ENCODE results near the gene SLC4A3. TPM values are rescaled to one million over a fixed set of nuclear protein-coding genes. Genes with fewer than 3 reads are reported as not detected.
A peak's percentile ranks its signal among the peaks of the same experiment; 100 is the strongest.

Gene SLC4A3
- total RNA-seq, 2 donors from 2014 or later: 0.47 to 0.72 TPM

GRCh38 chr2:219598308-219599078 is 28.9 kb upstream of the SLC4A3 start:
- peak overlapping the region in 1 of 2 donors; percentile 73 for H3K9ac ChIP-seq (ENCODE audit: low read depth in 2 of 2, low read length in 2 of 2)
- peaks cover 2% of the 10 kb centered on the region for H3K4me1 ChIP-seq
- H3K27me3 ChIP-seq: no peaks in the 10 kb centered on the region
- H3K4me3 ChIP-seq: peak overlapping the region; percentile 51
- peak overlapping the region; percentile 87 for H3K27ac ChIP-seq
- no peak for TF ChIP-seq CTCF (IDR thresholded peaks at IDR 0.05)
- no peaks in the 10 kb centered on the region for H3K9me3 ChIP-seq
- no peak for DNase-seq
- H3K36me3 ChIP-seq: no peaks in the 10 kb centered on the region
- intact Hi-C loops (cut with DNase I): no loop called here

GRCh38 chr2:219603771-219604170 is 23.7 kb upstream of the SLC4A3 start:
- H3K36me3 ChIP-seq: peaks cover 6% of the 10 kb centered on the region
- no peak for TF ChIP-seq CTCF (IDR thresholded peaks at IDR 0.05)
- no peak overlapping the region for H3K27ac ChIP-seq
- DNase-seq: no peak
- no peaks in the 10 kb centered on the region for H3K4me1 ChIP-seq
- H3K9me3 ChIP-seq: no peaks in the 10 kb centered on the region
- intact Hi-C loops (cut with DNase I): no loop called here
- no peak overlapping the region for H3K4me3 ChIP-seq
- H3K27me3 ChIP-seq: no peaks in the 10 kb centered on the region
- no peak overlapping the region for H3K9ac ChIP-seq (ENCODE audit: low read depth in 2 of 2, low read length in 2 of 2)

- Histone ChIP-seq H3K9me3 (no peaks in the 10 kb centered on the region), H3K36me3 (peaks cover 6% of the 10 kb centered on the region), H3K4me1 (no peaks in the 10 kb centered on the region), H3K27me3 (no peaks in the 10 kb centered on the region), H3K4me3 (no peak overlapping the region), H3K27ac (no peak overlapping the region), H3K9ac (ENCODE audit: low read depth in 2 of 2, low read length in 2 of 2) (no peak overlapping the region)
- no peak for DNase-seq
- intact Hi-C loops (cut with DNase I): no loop called here
- no peak for TF ChIP-seq CTCF (IDR thresholded peaks at IDR 0.05)
Observed at GRCh38 chr2:219605607-219605954, 21.8 kb upstream of the SLC4A3 start.

GRCh38 chr2:219607931-219608330 is 19.5 kb upstream of the SLC4A3 start:
- intact Hi-C loops (cut with DNase I): no loop called here
- Histone ChIP-seq H3K9ac (ENCODE audit: low read depth in 2 of 2, low read length in 2 of 2) (no peak overlapping the region), H3K27me3 (no peaks in the 10 kb centered on the region), H3K4me1 (no peaks in the 10 kb centered on the region), H3K27ac (no peak overlapping the region), H3K36me3 (peaks cover 6% of the 10 kb centered on the region), H3K4me3 (no peak overlapping the region), H3K9me3 (no peaks in the 10 kb centered on the region)
- TF ChIP-seq CTCF (IDR thresholded peaks at IDR 0.05): no peak
- DNase-seq: no peak

- TF ChIP-seq CTCF (IDR thresholded peaks at IDR 0.05): no peak
- Histone ChIP-seq H3K27me3 (no peaks in the 10 kb centered on the region), H3K36me3 (peaks cover 6% of the 10 kb centered on the region), H3K27ac (no peak overlapping the region), H3K4me3 (no peak overlapping the region), H3K9ac (ENCODE audit: low read depth in 2 of 2, low read length in 2 of 2) (no peak overlapping the region), H3K4me1 (no peaks in the 10 kb centered on the region), H3K9me3 (no peaks in the 10 kb centered on the region)
- no peak for DNase-seq
- intact Hi-C loops (cut with DNase I): no loop called here
Observed at GRCh38 chr2:219608399-219608964, 18.9 kb upstream of the SLC4A3 start.

Measured in colonic mucosa (tissue), 4 donors.